Measurements from ENCODE around the gene RGMB.
A peak's percentile ranks its signal among the peaks of the same experiment; 100 is the strongest.
"Not testable (repeated sequence)": the region's sequence is repeated elsewhere in the genome, so short reads cannot be mapped to it uniquely, and the experiment has no call there.

RGMB gene

GRCh38 chr5:98773464-98774191 lies at the start of gene RGMB:
Gene RGMB (plus strand): TSS chr5:98773663. CDS start chr5:98774071, 408 bp downstream.
- peak; percentile 91 for DNase-seq

GRCh38 chr5:98726258-98726657 lies 47.2 kb upstream of the RGMB start:
- no peak for DNase-seq

- no peak for DNase-seq
These were observed 45.8 kb upstream of the RGMB start for GRCh38 chr5:98727686-98728085.

GRCh38 chr5:98734646-98735045 lies 38.8 kb upstream of the RGMB start:
- no peak for DNase-seq

GRCh38 chr5:98735806-98736507 lies 37.5 kb upstream of the RGMB start:
- no peak for DNase-seq

- DNase-seq, result no peak
These were observed 36.7 kb upstream of the RGMB start for GRCh38 chr5:98736753-98737152.

- DNase-seq, result not testable (repeated sequence)
These were observed 36.0 kb upstream of the RGMB start for GRCh38 chr5:98737441-98737840.

GRCh38 chr5:98738481-98739149 lies 34.8 kb upstream of the RGMB start:
- not testable (repeated sequence) for DNase-seq

- DNase-seq, result no peak
These were observed 31.5 kb upstream of the RGMB start for GRCh38 chr5:98741926-98742325.

- DNase-seq, result no peak
These were observed 30.9 kb upstream of the RGMB start for GRCh38 chr5:98742396-98743073.

- DNase-seq, result not testable (repeated sequence)
These were observed 25.2 kb upstream of the RGMB start for GRCh38 chr5:98748259-98748658.

GRCh38 chr5:98749046-98749445 lies 24.4 kb upstream of the RGMB start:
- DNase-seq, result no peak

GRCh38 chr5:98750693-98751092 lies 22.8 kb upstream of the RGMB start:
- DNase-seq, result no peak

GRCh38 chr5:98752331-98752730 lies 21.1 kb upstream of the RGMB start:
- DNase-seq, result not testable (repeated sequence)

- not testable (repeated sequence) for DNase-seq
These were observed 20.7 kb upstream of the RGMB start for GRCh38 chr5:98752801-98753200.

- DNase-seq, result no peak
These were observed 20.0 kb upstream of the RGMB start for GRCh38 chr5:98753507-98753906.

- no peak for DNase-seq
These were observed 18.1 kb upstream of the RGMB start for GRCh38 chr5:98755406-98755805.

GRCh38 chr5:98757978-98758377 lies 15.5 kb upstream of the RGMB start:
- no peak for DNase-seq

GRCh38 chr5:98763001-98763630 lies 10.3 kb upstream of the RGMB start:
- DNase-seq, result no peak

GRCh38 chr5:98765815-98766214 lies 7.6 kb upstream of the RGMB start:
- DNase-seq, result no peak

- no peak for DNase-seq
These were observed 5.9 kb upstream of the RGMB start for GRCh38 chr5:98767581-98767980.

GRCh38 chr5:98768160-98768959 lies 5.1 kb upstream of the RGMB start:
- DNase-seq, result no peak

All from DMS153 (cell line).